GM12874 (cell line): ENCODE data around the gene MAGI1.

Experiments used
- TF ChIP-seq, protein P1 (sequence below): IDR thresholded peaks from 2 replicates; pipeline ENCODE4 v1.5.1; 2011; ENCODE audit warnings: low read depth, mild to moderate bottlenecking, control low read depth, low read length, moderate library complexity; ENCODE audit not compliant: insufficient read depth

MAGI1 gene

GRCh38 chr3:65669163-65669875 lies 369.4 kb downstream of the MAGI1 start:
- TF ChIP-seq, protein P1, sequence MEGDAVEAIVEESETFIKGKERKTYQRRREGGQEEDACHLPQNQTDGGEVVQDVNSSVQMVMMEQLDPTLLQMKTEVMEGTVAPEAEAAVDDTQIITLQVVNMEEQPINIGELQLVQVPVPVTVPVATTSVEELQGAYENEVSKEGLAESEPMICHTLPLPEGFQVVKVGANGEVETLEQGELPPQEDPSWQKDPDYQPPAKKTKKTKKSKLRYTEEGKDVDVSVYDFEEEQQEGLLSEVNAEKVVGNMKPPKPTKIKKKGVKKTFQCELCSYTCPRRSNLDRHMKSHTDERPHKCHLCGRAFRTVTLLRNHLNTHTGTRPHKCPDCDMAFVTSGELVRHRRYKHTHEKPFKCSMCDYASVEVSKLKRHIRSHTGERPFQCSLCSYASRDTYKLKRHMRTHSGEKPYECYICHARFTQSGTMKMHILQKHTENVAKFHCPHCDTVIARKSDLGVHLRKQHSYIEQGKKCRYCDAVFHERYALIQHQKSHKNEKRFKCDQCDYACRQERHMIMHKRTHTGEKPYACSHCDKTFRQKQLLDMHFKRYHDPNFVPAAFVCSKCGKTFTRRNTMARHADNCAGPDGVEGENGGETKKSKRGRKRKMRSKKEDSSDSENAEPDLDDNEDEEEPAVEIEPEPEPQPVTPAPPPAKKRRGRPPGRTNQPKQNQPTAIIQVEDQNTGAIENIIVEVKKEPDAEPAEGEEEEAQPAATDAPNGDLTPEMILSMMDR = no peak

DNA sequence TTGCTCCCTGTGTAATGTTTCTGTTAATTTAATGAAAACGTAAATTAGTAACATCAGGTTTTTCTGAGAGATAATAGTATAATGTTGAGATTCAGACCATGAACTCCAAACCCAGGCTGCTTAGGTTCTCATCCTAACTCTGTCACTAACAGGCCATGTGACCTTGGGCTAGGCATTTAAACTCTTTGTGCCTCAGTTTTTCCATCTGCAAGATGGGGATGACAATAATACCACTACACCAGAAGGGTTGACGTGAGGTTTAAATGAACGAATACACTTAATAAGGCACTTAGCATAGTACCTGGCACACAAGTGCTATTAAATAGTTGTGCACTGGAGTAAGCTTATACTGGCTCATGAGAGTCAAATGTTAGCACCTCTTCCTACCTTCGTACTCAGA lies 370.8 kb downstream of the MAGI1 start:
- TF ChIP-seq, protein P1 = no peak

GRCh38 chr3:65666448-65667091 lies 372.1 kb downstream of the MAGI1 start:
- TF ChIP-seq, protein P1 = no peak

DNA sequence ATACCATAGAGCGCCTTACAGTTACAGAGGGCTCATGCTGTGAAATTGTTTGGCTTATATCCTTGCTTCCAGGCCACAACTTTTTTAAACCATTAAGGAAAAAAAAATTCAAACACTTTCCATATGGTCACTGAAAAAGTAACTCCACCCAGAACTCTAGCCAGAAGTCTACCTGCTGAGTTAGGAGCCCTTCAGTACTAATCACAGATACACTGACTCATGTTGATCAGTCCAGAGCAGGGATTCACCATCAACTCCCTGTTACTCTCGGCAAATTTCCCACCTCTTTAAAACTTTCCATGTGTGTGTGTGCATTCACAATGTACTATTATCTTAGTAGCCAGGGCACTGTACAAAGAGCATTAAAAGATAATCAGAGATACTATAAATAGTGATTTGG lies 372.8 kb downstream of the MAGI1 start:
- TF ChIP-seq, protein P1 = no peak

- TF ChIP-seq, protein P1 = no peak
Measured at GRCh38 chr3:65664931-65665330, 373.8 kb downstream of the MAGI1 start.

- TF ChIP-seq, protein P1 = no peak
Measured at GRCh38 chr3:65664446-65664845, 374.3 kb downstream of the MAGI1 start.

GRCh38 chr3:65662095-65662494 lies 376.6 kb downstream of the MAGI1 start:
- TF ChIP-seq, protein P1 = no peak
